HG03439 (cell line): ENCODE measurements around the gene ADCYAP1R1.

Experiments
- ATAC-seq: cut with Tn5 transposase; IDR thresholded peaks from one replicate; pipeline ENCODE4 v1.9.1; 2021; ENCODE audit warnings: mild to moderate bottlenecking, moderate library complexity; ENCODE audit not compliant: unreplicated experiment

The ADCYAP1R1 gene

DNA sequence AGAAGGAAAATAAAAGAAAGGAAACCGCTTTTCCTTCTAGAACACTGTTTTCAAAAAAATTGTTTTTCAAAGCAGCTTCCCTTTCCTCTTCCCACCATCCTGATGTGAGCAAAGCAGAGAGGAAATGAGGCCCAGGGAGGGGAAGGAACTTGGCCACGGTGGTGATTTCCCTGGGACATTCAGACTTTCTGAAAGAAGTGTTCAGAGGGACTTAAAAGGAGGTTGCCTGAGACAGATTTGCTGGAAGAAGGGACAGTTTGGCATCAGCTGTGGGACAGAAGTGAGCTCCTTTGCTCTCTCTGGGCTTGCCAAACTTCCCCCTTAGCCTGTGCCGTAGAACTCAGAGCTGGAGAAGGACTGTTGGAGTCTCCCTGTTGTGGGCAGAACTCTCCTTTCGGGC is 30.3 kb downstream of the ADCYAP1R1 start:
- no peak for ATAC-seq

DNA sequence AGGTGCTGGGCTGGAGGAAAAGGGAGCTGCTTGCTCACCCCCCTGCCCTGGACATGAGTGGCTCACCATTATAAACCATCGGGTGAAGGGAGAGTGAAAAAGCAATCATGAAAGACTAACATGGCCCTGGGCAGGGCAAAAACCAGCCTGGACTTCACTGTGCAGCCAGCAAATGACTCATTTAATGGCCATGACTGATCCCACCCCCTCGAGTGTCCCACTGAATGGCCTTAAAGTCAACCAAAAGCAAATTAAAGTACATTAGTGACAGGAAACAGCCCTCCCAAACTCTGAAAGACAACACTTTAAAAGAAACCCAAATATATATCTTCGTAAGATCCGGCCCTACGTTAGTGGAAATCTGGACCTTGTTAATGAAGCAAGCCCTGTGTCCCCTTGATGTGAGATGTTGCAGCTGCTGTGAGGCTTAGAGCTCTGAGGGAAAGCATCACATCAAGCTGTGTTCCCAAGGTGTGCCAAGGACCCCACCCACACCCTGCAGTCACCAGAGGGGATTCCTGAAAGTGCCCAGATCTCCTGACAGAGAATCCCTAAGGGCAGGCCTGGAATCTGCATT is 31.2 kb downstream of the ADCYAP1R1 start:
- no peak for ATAC-seq

DNA sequence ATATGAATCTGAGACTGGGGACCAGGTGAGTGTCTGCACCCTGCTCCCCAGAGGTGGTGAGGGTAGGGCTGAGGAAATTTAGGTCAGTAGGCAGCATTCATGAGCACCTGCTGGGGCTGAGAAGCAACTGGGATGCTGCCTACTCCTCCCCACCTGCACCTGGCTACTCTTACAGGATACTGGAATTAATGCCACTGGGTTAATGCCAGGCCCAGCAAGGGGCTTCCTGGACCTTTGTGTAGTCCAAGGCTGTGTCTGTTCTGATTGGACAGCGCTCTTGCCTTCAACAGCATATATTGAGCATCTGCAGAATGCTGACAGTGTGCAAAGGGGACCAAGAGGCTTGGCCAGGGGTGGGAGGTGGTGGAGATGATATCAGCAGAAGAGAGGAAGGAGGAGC is 32.1 kb downstream of the ADCYAP1R1 start:
- no peak for ATAC-seq

DNA sequence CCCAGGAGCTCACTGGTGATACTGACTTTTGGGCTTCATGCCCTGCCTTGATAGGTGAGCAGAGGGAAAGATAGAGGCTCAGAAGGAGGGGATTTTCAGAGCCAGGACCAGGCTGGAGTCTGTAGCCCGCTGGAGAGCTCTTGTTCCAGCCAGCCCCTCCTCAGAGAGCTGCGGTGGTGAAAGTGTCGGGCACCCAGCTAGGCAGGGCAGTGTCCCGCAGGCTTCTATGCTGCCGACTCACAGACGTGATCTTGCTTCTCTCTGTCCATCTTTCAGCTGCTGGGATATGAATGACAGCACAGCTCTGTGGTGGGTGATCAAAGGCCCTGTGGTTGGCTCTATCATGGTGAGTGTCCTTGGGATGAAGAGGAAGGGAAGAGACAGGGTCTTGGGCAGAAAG is 35.2 kb downstream of the ADCYAP1R1 start:
- no peak for ATAC-seq

DNA sequence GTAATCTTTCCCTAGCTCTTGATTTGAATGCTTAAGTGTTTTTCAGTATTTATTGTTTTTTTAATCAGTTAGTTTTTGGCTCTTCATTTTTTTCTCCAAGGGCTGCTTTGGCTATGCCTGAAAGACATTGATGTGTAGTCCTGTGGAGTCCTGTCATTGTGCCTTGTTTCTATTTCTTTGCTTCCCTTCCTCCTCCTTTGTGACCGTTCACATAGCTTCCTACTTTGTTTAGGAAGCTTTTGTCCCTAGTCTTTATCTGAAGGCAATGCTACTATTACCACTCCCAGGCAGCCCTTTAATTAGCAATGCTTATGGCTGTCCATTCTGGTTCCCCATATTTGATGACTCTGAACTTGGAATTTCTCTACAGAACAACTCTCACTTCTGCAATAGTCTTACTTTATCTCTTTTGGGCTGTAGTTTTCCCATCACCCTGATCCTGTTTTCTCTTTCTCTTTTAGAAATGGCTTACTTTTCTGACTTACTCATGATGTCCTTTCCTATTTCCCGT is 39.9 kb downstream of the ADCYAP1R1 start:
- no peak for ATAC-seq

DNA sequence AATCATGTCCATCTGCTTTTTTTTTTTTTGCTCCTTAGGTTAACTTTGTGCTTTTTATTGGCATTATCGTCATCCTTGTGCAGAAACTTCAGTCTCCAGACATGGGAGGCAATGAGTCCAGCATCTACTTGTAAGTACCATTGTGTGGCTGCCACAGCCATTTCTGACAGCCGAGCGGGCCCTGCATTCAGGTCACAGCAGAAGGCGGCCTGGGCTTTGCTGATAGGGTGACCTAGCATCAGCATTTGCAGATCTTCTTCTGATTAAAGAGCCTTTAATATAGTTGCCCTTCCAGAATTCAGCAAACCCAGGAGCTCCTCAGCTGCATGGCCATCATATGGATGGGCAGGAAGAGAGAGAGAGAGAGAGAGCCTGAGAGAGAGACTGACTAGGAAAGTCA is 40.5 kb downstream of the ADCYAP1R1 start:
- ATAC-seq = no peak

DNA sequence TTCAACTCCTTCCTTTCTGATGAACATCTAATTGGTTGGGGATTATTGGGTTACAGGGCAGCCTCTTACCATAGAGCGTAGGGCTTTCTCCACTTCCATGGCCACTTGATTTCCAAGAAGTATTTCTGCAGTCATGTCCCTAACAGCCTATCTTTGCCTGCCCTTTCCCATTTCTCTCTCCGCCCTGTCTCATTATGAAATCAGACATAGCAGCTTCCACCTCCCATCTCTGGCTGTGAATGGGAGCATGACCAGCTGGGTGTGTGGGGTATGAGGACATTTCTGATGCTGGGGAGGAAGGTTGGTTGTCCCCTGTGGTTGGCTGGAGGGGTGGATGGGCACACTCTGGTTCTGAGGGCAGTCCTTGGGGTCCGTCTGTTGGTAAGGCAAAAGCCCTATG is 41.2 kb downstream of the ADCYAP1R1 start:
- no peak for ATAC-seq

DNA sequence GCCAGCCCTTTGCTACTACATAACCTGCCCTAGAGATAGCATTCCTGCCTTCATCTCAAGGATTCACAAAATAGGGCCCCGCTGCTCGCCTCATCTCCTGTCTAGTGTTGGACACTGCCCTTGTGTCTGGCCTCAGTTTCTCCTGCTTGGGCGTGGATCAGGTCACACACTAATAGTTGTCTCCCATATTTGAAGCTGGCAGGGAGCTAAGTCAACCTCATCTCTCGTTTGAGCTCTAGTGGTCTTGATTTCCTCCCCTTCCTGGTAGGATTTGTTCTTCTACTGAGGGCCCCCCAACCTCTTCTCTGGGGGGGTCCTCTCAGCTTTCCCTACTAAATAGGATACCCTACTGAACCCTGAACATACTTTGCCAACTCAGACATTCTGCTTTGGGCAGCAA is 42.2 kb downstream of the ADCYAP1R1 start:
- ATAC-seq = no peak

DNA sequence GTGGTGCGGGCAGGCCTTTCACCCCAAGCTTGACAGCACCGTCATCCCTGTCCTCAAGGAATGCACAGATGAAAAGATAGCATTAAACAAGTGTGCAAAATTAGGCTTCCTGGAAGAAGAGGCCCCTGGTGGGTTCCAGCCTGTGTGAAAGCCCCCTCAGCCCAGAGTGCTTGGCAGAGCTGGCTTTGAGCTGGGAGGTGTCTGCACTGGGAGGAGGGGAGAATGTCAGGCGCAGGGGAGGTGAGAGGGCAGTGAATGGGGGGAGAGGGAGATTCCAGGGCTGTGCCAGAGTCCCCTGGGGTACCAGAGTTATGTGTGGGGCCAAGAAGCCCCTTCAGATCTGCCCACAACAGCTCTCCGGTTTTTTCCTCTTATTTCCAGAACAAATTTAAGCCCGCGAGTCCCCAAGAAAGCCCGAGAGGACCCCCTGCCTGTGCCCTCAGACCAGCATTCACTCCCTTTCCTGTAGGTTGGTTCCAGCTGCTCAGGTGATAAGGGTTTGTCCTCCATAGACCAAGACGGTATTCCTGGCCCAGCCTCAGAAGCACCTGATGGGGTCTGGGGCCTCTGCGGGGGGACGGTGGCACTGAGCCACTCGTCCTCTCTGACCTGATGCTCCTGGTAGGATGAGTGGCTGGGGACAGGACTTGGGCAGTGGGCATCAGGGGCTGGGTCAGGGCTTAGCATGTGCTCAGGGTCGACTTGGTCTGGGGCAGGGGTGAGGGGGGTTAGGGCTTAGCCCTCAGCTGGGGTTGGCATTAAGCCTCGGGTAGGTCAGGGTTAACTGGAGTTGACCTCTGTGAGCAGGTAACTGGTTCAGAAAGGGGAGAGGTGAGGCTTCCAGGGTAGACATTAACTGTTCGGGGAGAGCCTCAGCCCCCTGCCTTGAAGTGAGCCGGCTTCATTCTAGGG is 43.4 kb downstream of the ADCYAP1R1 start:
- no peak for ATAC-seq

DNA sequence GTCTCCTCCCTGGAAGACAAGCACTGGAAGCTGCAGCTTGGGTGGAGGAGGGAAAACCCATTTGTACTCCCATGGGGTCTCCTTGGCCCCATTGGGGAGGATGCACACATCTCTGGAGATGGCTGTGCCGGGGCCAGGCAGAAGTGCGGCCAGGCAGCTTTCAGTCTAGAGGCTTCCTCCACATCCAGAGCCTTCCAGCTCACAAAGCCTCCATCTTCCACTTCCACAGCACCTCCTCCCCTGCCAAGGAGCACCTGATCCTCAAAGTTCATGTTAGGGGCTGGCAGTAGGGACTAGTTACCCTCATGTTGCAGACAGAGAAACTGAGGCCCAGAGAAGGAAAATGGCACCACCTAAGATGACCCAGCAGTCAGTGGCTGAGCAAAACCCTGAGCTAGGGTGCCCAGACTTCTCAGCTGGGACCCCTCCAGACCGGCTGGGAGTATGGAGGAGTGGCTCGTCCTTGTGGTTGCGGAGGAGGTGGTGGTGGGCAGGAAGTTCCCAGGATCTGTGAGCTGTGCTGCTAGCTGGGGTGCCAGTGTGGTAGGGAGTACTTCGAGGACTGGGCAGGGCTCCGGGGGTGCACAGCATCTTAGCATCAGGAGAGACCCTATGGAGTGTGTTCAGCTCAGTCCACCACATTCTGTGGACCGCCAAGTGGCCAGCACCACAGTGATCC is 44.2 kb downstream of the ADCYAP1R1 start:
- ATAC-seq = no peak

DNA sequence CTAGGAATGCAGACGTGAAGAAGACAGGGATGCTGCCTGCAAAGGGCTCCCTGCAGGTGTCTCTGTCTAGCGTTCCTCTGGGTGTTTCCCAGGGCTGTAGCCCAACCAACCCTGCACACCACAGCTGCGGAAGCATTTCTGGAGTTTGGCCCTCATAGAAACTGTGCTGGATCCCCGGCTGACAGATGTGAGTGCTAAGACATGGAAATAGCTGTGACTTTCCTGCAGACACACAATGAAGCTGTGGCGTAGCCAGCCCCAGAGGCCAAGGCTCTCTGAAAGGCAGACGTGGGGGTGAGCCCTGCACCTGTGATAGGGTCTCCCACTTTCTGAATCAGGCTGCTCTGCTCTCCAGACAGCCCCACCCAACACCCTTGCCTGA is 44.8 kb downstream of the ADCYAP1R1 start:
- ATAC-seq = no peak

DNA sequence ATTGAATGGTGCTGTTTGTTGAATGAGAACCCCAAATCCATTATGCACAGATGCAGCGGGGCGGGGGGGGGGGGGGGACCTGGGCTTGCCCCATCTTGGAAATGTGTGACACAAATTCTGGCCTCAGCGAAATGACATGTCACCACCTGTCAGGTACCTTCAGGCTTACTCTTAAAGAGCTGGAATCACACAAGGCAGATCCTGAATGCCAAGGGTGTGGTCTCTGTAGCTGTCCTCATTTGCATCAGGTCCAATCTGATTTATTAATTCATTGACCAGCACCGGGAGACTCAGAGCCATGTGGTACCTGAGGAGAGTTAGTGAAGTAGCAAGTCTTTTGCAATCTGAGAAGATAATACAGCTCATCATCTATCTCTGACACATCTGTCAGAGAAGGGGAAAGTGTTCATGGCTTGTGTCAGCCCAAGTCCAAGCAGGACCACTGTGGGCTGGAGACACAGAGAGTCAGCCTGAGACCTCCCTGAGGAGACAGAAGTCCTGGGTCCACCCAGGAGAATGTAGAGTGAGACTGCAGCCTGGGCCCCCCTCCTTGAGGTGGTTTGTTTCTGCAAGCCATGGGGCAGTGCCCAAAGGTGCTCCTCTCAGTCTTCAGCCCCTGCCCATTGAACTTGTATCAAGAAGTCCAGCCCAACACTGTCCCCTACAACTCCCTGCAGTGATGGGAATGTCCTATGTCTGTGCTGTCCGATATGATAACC is 46.7 kb downstream of the ADCYAP1R1 start:
- no peak for ATAC-seq

DNA sequence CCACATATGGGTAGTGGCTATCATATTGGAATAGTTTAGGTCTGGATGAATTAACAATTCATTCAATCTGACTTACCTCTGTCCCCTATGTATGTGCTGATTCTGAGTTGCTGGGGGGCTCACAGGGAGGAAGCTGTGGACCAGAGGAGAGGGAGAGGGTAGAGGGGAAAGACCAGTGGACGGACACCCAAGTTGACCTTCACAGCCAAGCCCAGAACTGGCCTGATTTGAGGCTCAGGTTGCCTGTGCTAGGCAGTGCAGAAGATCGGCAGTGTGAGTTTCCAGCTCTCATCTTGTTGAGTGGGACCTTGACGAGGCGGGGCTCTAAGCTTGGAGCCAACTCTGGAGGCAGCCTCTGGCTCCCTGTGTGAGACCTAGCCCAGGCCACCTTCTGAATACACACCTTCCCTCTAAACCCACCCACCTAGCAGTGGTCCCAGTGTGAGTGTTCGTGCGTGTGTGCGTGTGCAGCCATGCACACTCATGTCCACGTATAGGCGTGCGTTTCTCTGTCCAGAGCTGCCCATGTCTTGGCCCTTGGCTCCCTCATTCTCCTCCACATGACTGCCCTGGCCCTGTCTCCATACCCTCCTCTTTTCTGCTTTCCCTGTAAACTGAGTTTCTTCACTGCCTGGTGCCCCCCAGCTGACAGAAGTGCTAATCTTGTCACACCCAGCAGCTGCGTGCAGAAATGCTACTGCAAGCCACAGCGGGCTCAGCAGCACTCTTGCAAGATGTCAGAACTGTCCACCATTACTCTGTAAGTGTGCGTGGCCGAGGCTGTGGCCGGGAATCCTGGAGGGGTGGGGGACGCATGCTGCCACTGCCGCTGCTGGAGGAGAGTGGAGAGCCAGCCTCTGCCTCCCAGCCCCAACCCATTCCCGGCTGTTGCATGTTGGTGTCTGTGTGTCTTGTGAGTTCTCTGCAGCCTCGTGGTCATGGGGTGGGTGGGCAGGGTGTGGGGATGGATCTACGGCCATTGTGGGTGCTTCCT is 47.6 kb downstream of the ADCYAP1R1 start:
- no peak for ATAC-seq

DNA sequence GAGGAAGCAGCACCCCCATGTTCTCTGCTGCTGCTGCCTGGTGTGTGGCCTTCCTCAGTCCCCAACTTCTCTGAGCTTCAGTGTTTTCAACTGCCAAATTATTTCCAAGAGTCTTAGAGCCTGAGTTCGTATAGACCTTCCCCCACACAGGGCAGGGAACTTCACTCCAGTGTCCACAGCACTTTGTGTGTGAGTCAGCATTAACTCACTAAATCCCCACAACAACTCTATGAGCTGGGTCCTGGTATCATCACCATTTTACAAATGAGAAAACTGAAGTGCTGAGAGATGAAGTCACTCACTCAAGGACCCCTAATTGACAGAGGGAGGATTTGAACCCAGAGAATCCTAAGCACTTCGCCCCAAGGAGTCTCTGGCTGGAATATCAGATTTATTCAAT is 48.3 kb downstream of the ADCYAP1R1 start:
- no peak for ATAC-seq

DNA sequence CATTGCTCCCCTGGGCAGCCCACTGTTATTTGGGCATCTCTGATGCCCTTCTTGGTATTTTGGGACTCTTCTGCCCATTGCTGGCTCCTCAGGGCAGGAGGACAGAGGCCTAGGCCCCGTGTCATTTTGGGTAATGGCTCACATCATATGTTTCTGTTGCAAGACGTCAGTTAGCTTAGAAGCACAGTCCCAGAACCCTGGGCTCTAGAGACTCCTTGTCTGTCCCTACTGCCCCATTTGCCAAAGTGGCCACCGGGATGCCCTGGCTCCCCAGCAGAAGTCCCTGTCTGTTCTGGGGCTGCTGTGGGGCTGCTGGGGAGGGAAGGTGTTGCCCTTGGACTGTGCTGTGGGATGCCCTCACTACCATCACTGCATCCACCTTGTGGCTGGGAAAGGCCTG is 48.8 kb downstream of the ADCYAP1R1 start:
- ATAC-seq = no peak

DNA sequence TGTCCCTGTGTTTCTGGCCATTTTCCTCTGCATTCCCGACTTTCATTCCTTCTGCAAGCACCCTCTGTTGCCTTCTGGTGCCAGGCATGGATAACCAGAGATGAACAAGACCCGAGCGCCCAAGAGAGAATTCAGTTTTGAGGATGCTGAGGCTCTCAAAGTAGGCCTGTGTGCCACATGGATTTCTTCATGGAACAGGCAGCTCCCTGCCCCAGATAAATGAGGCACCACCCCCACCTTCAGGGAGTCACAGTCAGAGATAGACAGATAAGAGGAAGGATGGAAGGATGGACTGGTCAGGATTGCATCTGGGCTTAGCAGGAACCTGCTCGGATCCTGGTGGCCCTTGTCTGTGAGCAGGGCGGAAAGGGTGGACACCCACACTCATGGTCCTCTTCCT is 49.4 kb downstream of the ADCYAP1R1 start:
- no peak for ATAC-seq

DNA sequence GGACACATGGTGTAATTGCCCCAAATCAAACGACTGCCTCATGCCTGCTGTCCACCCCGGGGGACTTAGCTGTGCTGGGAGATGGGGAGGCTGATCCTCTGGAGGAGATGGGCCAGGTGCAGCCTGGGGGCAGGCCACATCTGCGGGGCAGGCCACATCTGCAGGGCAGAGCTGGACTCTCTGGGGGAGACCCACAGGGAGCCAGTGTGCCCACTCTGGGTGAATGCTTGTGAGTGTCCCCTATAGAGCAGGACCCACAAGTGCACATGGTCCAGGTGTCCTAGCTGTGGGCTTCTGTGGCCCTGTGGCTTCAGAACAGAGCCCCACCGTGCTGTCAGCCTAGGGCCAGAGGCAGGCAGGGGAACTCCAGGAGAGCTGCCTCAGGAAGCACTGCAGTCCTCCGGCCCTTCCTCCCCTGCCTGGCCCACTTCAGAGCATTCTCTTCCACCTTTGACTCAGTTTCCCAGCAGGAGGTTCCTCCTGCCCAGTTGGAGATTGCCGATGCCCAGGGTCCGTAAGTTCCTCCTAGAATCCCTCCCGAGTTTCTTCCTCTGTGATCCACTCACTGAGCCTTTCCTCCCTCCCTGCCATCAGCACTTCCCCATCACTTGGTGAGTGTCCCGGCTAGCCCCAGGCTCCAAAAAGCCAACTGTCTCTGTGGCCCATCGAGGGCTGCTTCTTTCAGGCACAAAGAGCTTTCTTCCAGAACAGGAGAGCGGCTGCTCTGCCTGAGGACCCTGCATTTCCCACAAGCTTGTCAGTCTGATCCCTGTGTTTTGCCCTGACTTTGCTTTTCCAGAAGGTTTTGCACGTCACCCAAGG is 50.3 kb downstream of the ADCYAP1R1 start:
- ATAC-seq = no peak

DNA sequence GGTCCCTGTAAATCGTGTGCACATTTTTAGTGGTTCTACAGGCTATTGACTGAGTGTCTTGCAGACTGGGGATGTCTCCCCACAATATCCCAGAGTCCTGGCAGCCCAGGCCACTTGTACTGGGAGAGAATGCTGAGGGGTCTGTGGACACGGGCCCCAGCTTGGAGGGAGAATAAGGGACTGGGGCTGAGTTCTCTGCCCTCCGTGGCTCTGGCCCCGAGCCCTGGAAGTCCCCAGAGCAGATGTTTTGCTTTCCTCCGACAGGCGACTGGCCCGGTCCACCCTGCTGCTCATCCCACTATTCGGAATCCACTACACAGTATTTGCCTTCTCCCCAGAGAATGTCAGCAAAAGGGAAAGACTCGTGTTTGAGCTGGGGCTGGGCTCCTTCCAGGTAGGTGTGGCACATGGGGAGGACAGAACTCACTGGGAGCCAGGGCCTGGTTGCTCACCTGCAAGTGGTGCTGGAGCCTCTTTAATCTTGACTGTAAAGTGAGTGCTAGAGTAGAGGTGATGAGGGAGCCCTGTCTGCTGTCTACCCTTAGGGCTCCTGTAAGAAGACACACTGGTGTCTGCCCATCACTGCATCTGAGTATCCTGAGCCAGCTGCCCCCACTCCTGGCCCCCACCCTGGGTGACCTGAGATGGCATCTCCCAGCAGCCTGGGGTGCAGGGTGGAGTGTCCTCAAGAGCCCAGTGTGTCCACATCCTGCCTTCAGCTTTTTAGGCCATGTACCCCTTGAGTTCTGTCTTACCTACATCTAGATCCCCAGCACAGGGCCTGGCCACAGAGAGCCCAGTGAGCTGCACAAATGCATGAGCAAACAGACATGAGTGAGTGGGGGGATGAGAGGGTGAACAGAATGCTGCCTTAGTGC is 51.1 kb downstream of the ADCYAP1R1 start:
- no peak for ATAC-seq
